Mesenchymal stem cell (in vitro differentiated cells and primary cell): ENCODE results near the gene NOM1. TPM values are rescaled to one million over a fixed set of nuclear protein-coding genes. Genes with fewer than 3 reads are reported as not detected.
"Not testable (repeated sequence)": the region's sequence is repeated elsewhere in the genome, so short reads cannot be mapped to it uniquely, and the experiment has no call there.

ENCODE experiments used
- DNase-seq: peaks from one replicate; pipeline ENCODE4 v3.0.0-alpha.2; 2013
- H2AFZ ChIP-seq: one replicate; pipeline ENCODE4 v1.6.1; 2013; ENCODE audit warnings: low read depth, mild to moderate bottlenecking, control low read depth, inconsistent platforms, low read length, moderate library complexity
- H2AK5ac ChIP-seq: 2 replicates; pipeline ENCODE4 v1.6.1; 2013; ENCODE audit warnings: low read length, moderate library complexity, mild to moderate bottlenecking, inconsistent platforms; ENCODE audit not compliant: severe bottlenecking
- H2BK120ac ChIP-seq: one replicate; pipeline ENCODE4 v1.6.1; 2013; ENCODE audit warnings: low read depth, mild to moderate bottlenecking, inconsistent platforms, low read length, moderate library complexity
- H2BK12ac ChIP-seq, 2 experiments: one replicate each; pipeline ENCODE4 v1.6.1; 2013; ENCODE audit warnings: inconsistent platforms in 2 of 2, low read length in 2 of 2, mild to moderate bottlenecking in 2 of 2, moderate library complexity in 2 of 2, control low read depth in 1 of 2
- H2BK15ac ChIP-seq: one replicate; pipeline ENCODE4 v1.6.1; 2013; ENCODE audit warnings: mild to moderate bottlenecking, low read depth, inconsistent platforms; ENCODE audit not compliant: poor library complexity, severe bottlenecking
- H2BK5ac ChIP-seq: 2 replicates; pipeline ENCODE4 v1.6.1; 2013; ENCODE audit warnings: low read depth, mild to moderate bottlenecking, low read length, control low read depth, inconsistent platforms; ENCODE audit not compliant: poor library complexity, severe bottlenecking
- H3K14ac ChIP-seq, 2 experiments: one replicate each; pipeline ENCODE4 v1.6.1; 2013; ENCODE audit warnings: inconsistent platforms in 2 of 2, low read length in 2 of 2, control low read depth in 1 of 2, mild to moderate bottlenecking in 1 of 2, moderate library complexity in 1 of 2
- H3K18ac ChIP-seq, 2 experiments: one replicate each; pipeline ENCODE4 v1.6.1; 2013; ENCODE audit warnings: inconsistent platforms in 2 of 2, low read length in 2 of 2, control low read depth in 1 of 2, low read depth in 1 of 2, mild to moderate bottlenecking in 1 of 2
- H3K23ac ChIP-seq, 2 experiments: one replicate each; pipeline ENCODE4 v1.6.1; 2013; ENCODE audit warnings: inconsistent platforms in 2 of 2, low read length in 2 of 2, mild to moderate bottlenecking in 2 of 2, moderate library complexity in 2 of 2, control low read depth in 1 of 2
- H3K27ac ChIP-seq: 2 replicates; pipeline ENCODE4 v1.5.1; 2013; ENCODE audit warnings: mild to moderate bottlenecking, moderate library complexity, low read length, control low read depth, inconsistent platforms; ENCODE audit not compliant: poor library complexity, severe bottlenecking
- H3K27me3 ChIP-seq, 2 experiments: 2 replicates each; pipeline versions ENCODE4 v1.6.1 to v1.7.0; 2013; ENCODE audit warnings: low read length in 2 of 2, mild to moderate bottlenecking in 2 of 2, moderate library complexity in 2 of 2, control low read depth in 1 of 2, inconsistent platforms in 1 of 2; ENCODE audit not compliant: control insufficient read depth in 1 of 2, insufficient read depth in 1 of 2
- H3K36me3 ChIP-seq, 2 experiments: 2 replicates each; pipeline versions ENCODE4 v1.6.1 to v1.7.0; 2013; ENCODE audit warnings: low read length in 2 of 2, control low read depth in 1 of 2, inconsistent platforms in 1 of 2, low read depth in 1 of 2, mild to moderate bottlenecking in 1 of 2; ENCODE audit not compliant: insufficient read depth in 2 of 2, control insufficient read depth in 1 of 2
- H3K4ac ChIP-seq, 2 experiments: one replicate each; pipeline ENCODE4 v1.6.1; 2013; ENCODE audit warnings: inconsistent platforms in 2 of 2, low read length in 2 of 2, mild to moderate bottlenecking in 2 of 2, moderate library complexity in 2 of 2, control low read depth in 1 of 2, low read depth in 1 of 2
- H3K4me1 ChIP-seq: 2 replicates; pipeline ENCODE4 v1.6.1; 2013; ENCODE audit warnings: low read depth, low read length, control low read depth; ENCODE audit not compliant: control insufficient read depth, insufficient read depth
- H3K4me2 ChIP-seq: 2 replicates; pipeline ENCODE4 v1.6.1; 2013; ENCODE audit warnings: low read length, mild to moderate bottlenecking, inconsistent platforms; ENCODE audit not compliant: poor library complexity, severe bottlenecking
- H3K4me3 ChIP-seq, 2 experiments: 2 replicates each; pipeline versions ENCODE4 v1.5.1 to v1.7.0; 2013; ENCODE audit warnings: low read length in 2 of 2, mild to moderate bottlenecking in 2 of 2, control low read depth in 1 of 2, low read depth in 1 of 2; ENCODE audit not compliant: insufficient read depth in 1 of 2
- H3K79me1 ChIP-seq: replicated peaks from 2 replicates; pipeline ENCODE4 v1.6.1; 2013; ENCODE audit warnings: mild to moderate bottlenecking, control low read depth, low read length, inconsistent platforms; ENCODE audit not compliant: poor library complexity, severe bottlenecking
- H3K9ac ChIP-seq: 2 replicates; pipeline ENCODE4 v1.7.0; 2013; ENCODE audit warnings: mild to moderate bottlenecking, low read length, moderate library complexity
- H3K9me3 ChIP-seq: 2 replicates; pipeline ENCODE4 v1.7.0; 2013; ENCODE audit warnings: mild to moderate bottlenecking, low read length; ENCODE audit not compliant: control insufficient read depth
- H4K8ac ChIP-seq: one replicate; pipeline ENCODE4 v1.6.1; 2013; ENCODE audit warnings: inconsistent platforms, mild to moderate bottlenecking, low read length, moderate library complexity
- H4K91ac ChIP-seq: one replicate; pipeline ENCODE4 v1.6.1; 2013; ENCODE audit warnings: mild to moderate bottlenecking, low read length, inconsistent platforms
- WGBS: methylation state at CpG from one replicate; pipeline ENCODE4 v1.1.7; 2013; ENCODE audit warnings: mixed read lengths; 5-methylcytosine and 5-hydroxymethylcytosine counted together
- polyA plus RNA-seq, 2 experiments: library from polyadenylated mRNA; stranded (reverse); fragments of 200-250 nt; gene quantifications; one replicate each; pipeline ENCODE4 v1.2.3, GENCODE V29; 2013

The NOM1 gene
- polyA plus RNA-seq (2013, experiment 1 of 2): 8.6 TPM
- polyA plus RNA-seq (2013, experiment 2 of 2): 7.6 TPM

DNA sequence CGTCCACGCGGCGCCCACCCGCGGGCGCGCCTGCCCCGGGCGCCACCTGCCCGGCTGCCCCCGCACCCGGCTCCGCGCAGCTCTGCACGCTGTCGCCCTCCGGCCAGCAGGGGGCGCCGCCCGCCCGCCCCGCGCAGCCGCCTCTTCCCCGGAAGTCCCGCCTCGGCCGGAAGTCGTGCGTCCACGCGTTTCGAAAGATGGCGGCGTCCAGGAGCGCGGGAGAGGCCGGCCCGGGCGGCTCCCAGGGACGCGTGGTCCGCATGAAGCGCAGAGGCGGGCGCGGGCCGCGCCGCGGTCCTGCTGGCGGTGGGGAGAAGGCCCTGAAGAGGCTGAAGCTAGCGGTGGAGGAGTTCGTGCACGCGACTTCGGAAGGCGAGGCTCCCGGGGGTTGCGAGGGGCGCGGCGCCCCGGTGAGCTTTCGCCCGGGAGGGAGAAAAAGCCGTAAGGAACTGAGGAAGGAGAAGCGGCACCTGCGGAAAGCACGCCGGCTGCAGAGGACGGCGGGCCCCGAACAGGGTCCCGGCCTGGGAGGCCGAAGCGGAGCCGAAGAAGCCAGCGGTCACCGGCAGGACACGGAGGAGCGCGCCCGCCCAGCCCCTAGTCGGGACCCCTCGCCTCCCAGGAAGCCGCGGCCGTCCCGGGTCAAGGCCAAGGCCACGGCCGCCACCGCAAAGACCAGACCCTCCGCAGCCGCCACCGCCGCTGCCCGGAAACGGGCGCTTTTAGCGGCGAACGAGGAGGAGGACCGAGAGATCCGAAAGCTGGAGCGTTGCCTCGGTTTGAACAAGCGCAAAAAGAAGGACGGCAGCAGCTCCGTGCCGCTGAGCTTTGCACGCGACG is at the start of gene NOM1:
Gene NOM1, plus strand, starts transcription at position 172 of the 840 bp plus-strand sequence. Its CDS starts 26 bp downstream, at position 198.
- Histone ChIP-seq H2BK12ac (peak within 1 kb of the TSS in 1 of 2 experiments; percentile 34), H3K36me3 (peaks cover 18 to 28% of the 10 kb centered on the region in 2 experiments), H3K4ac (peak within 1 kb of the TSS; percentile 47 to 54), H3K9me3 (no peaks in the 10 kb centered on the region), H3K4me3 (peak within 1 kb of the TSS; percentile 80 to 97), H2BK15ac (peak within 1 kb of the TSS; percentile 86), H3K18ac (peak within 1 kb of the TSS; percentile 41 to 50), H2BK120ac (peak within 1 kb of the TSS; percentile 74), H3K79me1 (peaks cover 16% of the 10 kb centered on the region), H3K14ac (peak within 1 kb of the TSS in 1 of 2 experiments; percentile 83), H3K9ac (peak within 1 kb of the TSS; percentile 92), H3K4me1 (peaks cover 10% of the 10 kb centered on the region), H3K23ac (peak within 1 kb of the TSS in 1 of 2 experiments; percentile 73), H3K27ac (peak within 1 kb of the TSS; percentile 55), H2AK5ac (no peak within 1 kb of the TSS), H4K91ac (no peak within 1 kb of the TSS), H3K4me2 (peak within 1 kb of the TSS; percentile 92), H2BK5ac (no peak within 1 kb of the TSS), H2AFZ (peak within 1 kb of the TSS; percentile 94), H4K8ac (peak within 1 kb of the TSS; percentile 94), H3K27me3 (peaks cover 2 to 7% of the 10 kb centered on the region in 2 experiments)
- DNase-seq: peak; percentile 81
- WGBS: under 1% methylated on average over 101 of the region's 115 CpGs

- not testable (repeated sequence) for H3K27ac ChIP-seq, H2BK120ac ChIP-seq, H2AFZ ChIP-seq, H2BK15ac ChIP-seq, H3K4me2 ChIP-seq, H3K4me3 ChIP-seq, H4K8ac ChIP-seq, H3K23ac ChIP-seq, H3K9me3 ChIP-seq, H3K27me3 ChIP-seq, H2AK5ac ChIP-seq, H3K79me1 ChIP-seq, H4K91ac ChIP-seq, H3K18ac ChIP-seq, H3K36me3 ChIP-seq, DNase-seq, H2BK12ac ChIP-seq, H3K4me1 ChIP-seq, H3K14ac ChIP-seq, H3K4ac ChIP-seq, H2BK5ac ChIP-seq, H3K9ac ChIP-seq
- 91% methylated on average over 9 of the region's 9 CpGs for WGBS
Measured at GRCh38 chr7:156900093-156900492, 49.4 kb upstream of the NOM1 start.

DNA sequence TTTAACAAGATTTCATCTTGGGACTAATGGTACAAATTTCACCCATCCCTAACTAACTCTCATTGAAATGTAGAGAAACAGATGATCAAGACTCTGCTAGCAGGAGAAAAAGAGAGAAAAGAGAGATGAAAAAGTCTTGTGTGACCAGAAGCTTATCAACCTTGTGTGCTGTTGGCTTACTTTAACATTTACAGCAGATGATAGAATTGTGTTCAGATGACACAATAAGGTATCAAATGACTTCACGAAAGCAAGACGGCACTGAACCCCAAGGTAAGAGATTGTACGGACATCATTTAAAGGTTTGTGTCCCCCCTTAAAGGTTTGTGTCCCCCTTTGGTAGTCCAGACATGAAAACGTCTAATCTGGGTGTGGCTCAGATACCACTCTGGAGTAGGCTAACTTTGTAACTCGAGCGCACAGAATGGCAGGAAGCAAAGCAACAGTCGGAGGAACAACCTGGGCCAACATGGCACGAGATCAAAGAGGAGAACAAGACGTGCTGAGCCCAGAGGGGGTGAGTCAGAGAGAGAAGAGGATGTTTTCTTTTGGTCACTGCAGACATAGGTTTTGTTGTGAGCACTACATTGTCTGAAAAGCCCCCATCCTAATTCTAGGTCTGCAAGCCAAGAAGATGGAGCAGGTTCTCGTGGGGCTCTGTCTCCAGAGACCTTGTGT is 46.1 kb upstream of the NOM1 start:
- Histone ChIP-seq H3K23ac (no peak overlapping the region), H3K9ac (no peak overlapping the region), H3K4me2 (no peak overlapping the region), H4K91ac (no peak overlapping the region), H2AK5ac (no peak overlapping the region), H2BK5ac (no peak overlapping the region), H3K14ac (no peak overlapping the region), H4K8ac (no peak overlapping the region), H2BK12ac (no peak overlapping the region), H3K9me3 (no peaks in the 10 kb centered on the region), H3K18ac (no peak overlapping the region), H2AFZ (no peak overlapping the region), H3K79me1 (no peaks in the 10 kb centered on the region), H2BK120ac (no peak overlapping the region), H2BK15ac (no peak overlapping the region), H3K4ac (no peak overlapping the region), H3K4me1 (peaks cover 7% of the 10 kb centered on the region), H3K36me3 (no peaks in the 10 kb centered on the region), H3K27ac (no peak overlapping the region), H3K4me3 (no peak overlapping the region), H3K27me3 (peaks cover 0 to 3% of the 10 kb centered on the region in 2 experiments)
- WGBS: 76% methylated on average over 10 of the region's 10 CpGs
- no peak for DNase-seq

GRCh38 chr7:156906200-156906649 is 43.3 kb upstream of the NOM1 start:
- Histone ChIP-seq H3K27me3 (peaks cover 0 to 3% of the 10 kb centered on the region in 2 experiments), H4K8ac (no peak overlapping the region), H3K4me3 (no peak overlapping the region), H3K18ac (no peak overlapping the region), H3K23ac (peak overlapping the region in 1 of 2 experiments; percentile 24), H2AFZ (no peak overlapping the region), H2BK15ac (no peak overlapping the region), H3K4ac (no peak overlapping the region), H3K14ac (no peak overlapping the region), H3K4me2 (no peak overlapping the region), H3K36me3 (no peaks in the 10 kb centered on the region), H2BK120ac (no peak overlapping the region), H3K9me3 (no peaks in the 10 kb centered on the region), H3K79me1 (no peaks in the 10 kb centered on the region), H4K91ac (no peak overlapping the region), H3K9ac (peak overlapping the region; percentile 15), H3K27ac (no peak overlapping the region), H3K4me1 (peaks cover 11% of the 10 kb centered on the region), H2BK5ac (no peak overlapping the region), H2AK5ac (no peak overlapping the region), H2BK12ac (no peak overlapping the region)
- DNase-seq: no peak
- WGBS: 76% methylated on average over 2 of the region's 4 CpGs
